ENCODE measurements around the gene NRTN. TPM values are rescaled to one million over a fixed set of nuclear protein-coding genes. Genes with fewer than 3 reads are reported as not detected.

NRTN gene
- total RNA-seq, 1 donor from 2014 or later, result 23.6 TPM

Other genes starting within 250 kb of the NRTN start
- gene TINCR, start 237.1 kb upstream of the NRTN start, total RNA-seq, result 0.16 TPM
- gene SAFB2, start 182.3 kb upstream of the NRTN start, total RNA-seq, result 48.6 TPM
- gene SAFB, start 182.0 kb upstream of the NRTN start, total RNA-seq, result 67.4 TPM
- gene MICOS13, start 124.6 kb upstream of the NRTN start, total RNA-seq, result 143 TPM
- 4.3 TPM for gene HSD11B1L, start 124.0 kb upstream of the NRTN start, total RNA-seq
- gene RPL36, start 114.8 kb upstream of the NRTN start, total RNA-seq, result 337 TPM
- gene LONP1, start 84.9 kb upstream of the NRTN start, total RNA-seq, result 70.8 TPM
- gene CATSPERD, start 84.4 kb upstream of the NRTN start, total RNA-seq, result not detected
- gene PRR22, start 20.3 kb upstream of the NRTN start, total RNA-seq, result 1.3 TPM
- gene DUS3L, start 13.9 kb upstream of the NRTN start, total RNA-seq, result 21.6 TPM
- not detected for gene FUT6, start 34.6 kb downstream of the NRTN start, total RNA-seq
- gene FUT3, start 46.4 kb downstream of the NRTN start, total RNA-seq, result not detected
- not detected for gene FUT5, start 65.5 kb downstream of the NRTN start, total RNA-seq
- 414 TPM for gene NDUFA11, start 98.7 kb downstream of the NRTN start, total RNA-seq
- gene VMAC, start 99.8 kb downstream of the NRTN start, total RNA-seq, result 2.4 TPM
- 2.7 TPM for gene CAPS, start 109.2 kb downstream of the NRTN start, total RNA-seq
- 49.0 TPM for gene RANBP3, start 173.1 kb downstream of the NRTN start, total RNA-seq

Measured in cardiac septum (tissue), 1 donor.